Panc1 (cell line): Measurements from ENCODE around the gene MMP26.

ENCODE experiments used
- POLR2AphosphoS5 ChIP-seq: IDR thresholded peaks from 2 replicates; pipeline ENCODE4 v1.6.1; 2012; ENCODE audit warnings: mild to moderate bottlenecking, low read depth, low read length, moderate library complexity
- TF ChIP-seq, protein P1 (sequence below): fragments of 450-650 bp; IDR thresholded peaks from 2 replicates; pipeline ENCODE4 v1.5.1; 2017; ENCODE audit warnings: mild to moderate bottlenecking
- TF ChIP-seq, protein P2 (sequence below), 2 experiments: IDR thresholded peaks; 2 replicates each; pipeline ENCODE4 v1.6.1; 2011 to 2012; ENCODE audit warnings: low read depth in 2 of 2, control low read depth in 1 of 2, low read length in 1 of 2, mild to moderate bottlenecking in 1 of 2, moderate library complexity in 1 of 2; ENCODE audit not compliant: insufficient read depth in 1 of 2

DNA sequence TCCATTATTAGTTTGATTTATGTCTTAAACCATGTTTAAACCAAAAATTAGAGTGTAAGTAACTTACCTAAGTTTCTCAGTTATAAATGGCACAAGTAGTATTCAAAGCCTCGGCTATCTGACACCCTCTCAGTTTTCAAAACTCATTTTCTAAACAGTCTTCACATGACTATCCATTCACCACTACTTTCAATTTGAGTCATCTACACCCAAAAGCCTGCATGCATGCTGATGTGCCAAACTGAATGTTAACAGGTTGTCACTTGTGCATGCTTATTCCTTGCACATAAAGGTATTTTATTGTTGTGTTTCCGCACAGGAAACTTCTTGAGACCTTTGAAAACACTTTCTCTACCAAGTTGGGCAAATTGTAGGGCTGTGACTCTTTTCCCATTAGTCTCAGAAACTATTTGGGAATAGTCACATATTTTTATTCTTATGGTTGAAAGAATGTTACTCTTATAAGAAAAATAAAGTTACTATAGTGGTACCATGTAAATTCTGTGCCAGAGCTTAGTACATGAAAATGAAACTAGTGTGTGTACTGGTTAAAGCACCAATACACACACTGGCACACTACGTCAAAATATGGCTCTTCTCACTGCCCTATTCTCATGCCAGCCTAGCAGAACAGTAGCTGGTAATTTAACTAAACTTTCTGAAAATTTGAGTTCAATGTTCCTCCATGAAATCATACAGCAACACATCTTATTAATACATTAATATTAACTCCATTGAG, 4.7 kb upstream of the MMP26 start:
- TF ChIP-seq, protein P1, sequence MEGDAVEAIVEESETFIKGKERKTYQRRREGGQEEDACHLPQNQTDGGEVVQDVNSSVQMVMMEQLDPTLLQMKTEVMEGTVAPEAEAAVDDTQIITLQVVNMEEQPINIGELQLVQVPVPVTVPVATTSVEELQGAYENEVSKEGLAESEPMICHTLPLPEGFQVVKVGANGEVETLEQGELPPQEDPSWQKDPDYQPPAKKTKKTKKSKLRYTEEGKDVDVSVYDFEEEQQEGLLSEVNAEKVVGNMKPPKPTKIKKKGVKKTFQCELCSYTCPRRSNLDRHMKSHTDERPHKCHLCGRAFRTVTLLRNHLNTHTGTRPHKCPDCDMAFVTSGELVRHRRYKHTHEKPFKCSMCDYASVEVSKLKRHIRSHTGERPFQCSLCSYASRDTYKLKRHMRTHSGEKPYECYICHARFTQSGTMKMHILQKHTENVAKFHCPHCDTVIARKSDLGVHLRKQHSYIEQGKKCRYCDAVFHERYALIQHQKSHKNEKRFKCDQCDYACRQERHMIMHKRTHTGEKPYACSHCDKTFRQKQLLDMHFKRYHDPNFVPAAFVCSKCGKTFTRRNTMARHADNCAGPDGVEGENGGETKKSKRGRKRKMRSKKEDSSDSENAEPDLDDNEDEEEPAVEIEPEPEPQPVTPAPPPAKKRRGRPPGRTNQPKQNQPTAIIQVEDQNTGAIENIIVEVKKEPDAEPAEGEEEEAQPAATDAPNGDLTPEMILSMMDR = no peak
- TF ChIP-seq, protein P2, sequence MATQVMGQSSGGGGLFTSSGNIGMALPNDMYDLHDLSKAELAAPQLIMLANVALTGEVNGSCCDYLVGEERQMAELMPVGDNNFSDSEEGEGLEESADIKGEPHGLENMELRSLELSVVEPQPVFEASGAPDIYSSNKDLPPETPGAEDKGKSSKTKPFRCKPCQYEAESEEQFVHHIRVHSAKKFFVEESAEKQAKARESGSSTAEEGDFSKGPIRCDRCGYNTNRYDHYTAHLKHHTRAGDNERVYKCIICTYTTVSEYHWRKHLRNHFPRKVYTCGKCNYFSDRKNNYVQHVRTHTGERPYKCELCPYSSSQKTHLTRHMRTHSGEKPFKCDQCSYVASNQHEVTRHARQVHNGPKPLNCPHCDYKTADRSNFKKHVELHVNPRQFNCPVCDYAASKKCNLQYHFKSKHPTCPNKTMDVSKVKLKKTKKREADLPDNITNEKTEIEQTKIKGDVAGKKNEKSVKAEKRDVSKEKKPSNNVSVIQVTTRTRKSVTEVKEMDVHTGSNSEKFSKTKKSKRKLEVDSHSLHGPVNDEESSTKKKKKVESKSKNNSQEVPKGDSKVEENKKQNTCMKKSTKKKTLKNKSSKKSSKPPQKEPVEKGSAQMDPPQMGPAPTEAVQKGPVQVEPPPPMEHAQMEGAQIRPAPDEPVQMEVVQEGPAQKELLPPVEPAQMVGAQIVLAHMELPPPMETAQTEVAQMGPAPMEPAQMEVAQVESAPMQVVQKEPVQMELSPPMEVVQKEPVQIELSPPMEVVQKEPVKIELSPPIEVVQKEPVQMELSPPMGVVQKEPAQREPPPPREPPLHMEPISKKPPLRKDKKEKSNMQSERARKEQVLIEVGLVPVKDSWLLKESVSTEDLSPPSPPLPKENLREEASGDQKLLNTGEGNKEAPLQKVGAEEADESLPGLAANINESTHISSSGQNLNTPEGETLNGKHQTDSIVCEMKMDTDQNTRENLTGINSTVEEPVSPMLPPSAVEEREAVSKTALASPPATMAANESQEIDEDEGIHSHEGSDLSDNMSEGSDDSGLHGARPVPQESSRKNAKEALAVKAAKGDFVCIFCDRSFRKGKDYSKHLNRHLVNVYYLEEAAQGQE (IDR thresholded peaks at IDR 0.05; ENCODE audit: insufficient read depth in 1 of 2, low read depth in 2 of 2, low read length in 1 of 2) = no peak
- no peak for TF ChIP-seq POLR2AphosphoS5
